Activated CD4-positive, alpha-beta T cell treated with anti-CD3 and anti-CD28 coated beads, Interleukin-2, amount 10 ng/mL, durations not matched to agents 24 days and 14 days (primary cell): ENCODE measurements around the gene CELF2. TPM values are rescaled to one million over a fixed set of nuclear protein-coding genes. Genes with fewer than 3 reads are reported as not detected.

Experiments
- DNase-seq: peaks from one replicate; pipeline ENCODE4 v3.0.0; 2022
- H3K27ac Mint-ChIP-seq: one replicate; pipeline ENCODE4 v1.8.0; 2022; ENCODE audit warnings: mild to moderate bottlenecking, mixed read lengths
- H3K27me3 Mint-ChIP-seq: one replicate; pipeline ENCODE4 v1.8.0; 2022; ENCODE audit warnings: mixed read lengths
- H3K36me3 Mint-ChIP-seq: one replicate; pipeline ENCODE4 v1.8.0; 2022; ENCODE audit warnings: low read depth, mild to moderate bottlenecking, mixed read lengths
- H3K4me1 Mint-ChIP-seq: one replicate; pipeline ENCODE4 v1.8.0; 2021; ENCODE audit warnings: mixed read lengths
- H3K4me3 Mint-ChIP-seq: one replicate; pipeline ENCODE4 v1.8.0; 2022; ENCODE audit warnings: mild to moderate bottlenecking, moderate library complexity, mixed read lengths
- H3K9me3 Mint-ChIP-seq: one replicate; pipeline ENCODE4 v1.8.0; 2021; ENCODE audit warnings: mixed read lengths
- intact Hi-C: fragments of 100-400 bp; cut with micrococcal nuclease; formaldehyde crosslinking; loops from one replicate; pipeline ENCODE4 v1.15.1; 2023
- total RNA-seq: library from RNA; stranded (reverse); gene quantifications from 2 replicates; pipeline ENCODE4 v1.2.3, GENCODE V29; 2022

The CELF2 gene
- total RNA-seq, 1 donor from 2014 or later = 95.5 TPM

GRCh38 chr10:11266426-11266825 lies 248.8 kb downstream of the CELF2 start:
- intact Hi-C loops = no loop called here
- H3K4me1 Mint-ChIP-seq = peaks cover 70% of the 10 kb centered on the region
- H3K27me3 Mint-ChIP-seq = no peaks in the 10 kb centered on the region
- no peaks in the 10 kb centered on the region for H3K9me3 Mint-ChIP-seq
- H3K36me3 Mint-ChIP-seq = peaks cover 72% of the 10 kb centered on the region
- H3K27ac Mint-ChIP-seq = no peak overlapping the region
- no peak overlapping the region for H3K4me3 Mint-ChIP-seq
- no peak for DNase-seq

GRCh38 chr10:11270135-11270857 lies 252.6 kb downstream of the CELF2 start:
- H3K27me3 Mint-ChIP-seq = no peaks in the 10 kb centered on the region
- DNase-seq = peak; percentile 87
- H3K27ac Mint-ChIP-seq = peak overlapping the region; percentile 78
- no peaks in the 10 kb centered on the region for H3K9me3 Mint-ChIP-seq
- H3K36me3 Mint-ChIP-seq = peaks cover 72% of the 10 kb centered on the region
- peaks cover 50% of the 10 kb centered on the region for H3K4me1 Mint-ChIP-seq
- H3K4me3 Mint-ChIP-seq = no peak overlapping the region
- intact Hi-C loops = loop anchor here (1.0 to 5.0 kb wide), 3 partner anchors 103 to 253 kb away; partner anchors contain the start of gene CELF2

- no peaks in the 10 kb centered on the region for H3K9me3 Mint-ChIP-seq
- H3K36me3 Mint-ChIP-seq = peaks cover 75% of the 10 kb centered on the region
- intact Hi-C loops = loop anchor here (1.0 to 5.0 kb wide), 3 partner anchors 104 to 254 kb away; partner anchors contain the start of gene CELF2
- peaks cover 48% of the 10 kb centered on the region for H3K4me1 Mint-ChIP-seq
- no peaks in the 10 kb centered on the region for H3K27me3 Mint-ChIP-seq
- no peak overlapping the region for H3K4me3 Mint-ChIP-seq
- DNase-seq = no peak
- H3K27ac Mint-ChIP-seq = no peak overlapping the region
Observed at GRCh38 chr10:11270858-11271179, 253.1 kb downstream of the CELF2 start.

- H3K9me3 Mint-ChIP-seq = no peaks in the 10 kb centered on the region
- no peak for DNase-seq
- peaks cover 78% of the 10 kb centered on the region for H3K36me3 Mint-ChIP-seq
- H3K4me3 Mint-ChIP-seq = no peak overlapping the region
- H3K27me3 Mint-ChIP-seq = no peaks in the 10 kb centered on the region
- intact Hi-C loops = loop anchor here (2.0 to 5.0 kb wide), 3 partner anchors 36 to 256 kb away; partner anchors contain the start of gene CELF2
- peaks cover 42% of the 10 kb centered on the region for H3K4me1 Mint-ChIP-seq
- peak overlapping the region; percentile 77 for H3K27ac Mint-ChIP-seq
Observed at GRCh38 chr10:11272915-11273389, 255.3 kb downstream of the CELF2 start.

- no peaks in the 10 kb centered on the region for H3K9me3 Mint-ChIP-seq
- peaks cover 33% of the 10 kb centered on the region for H3K4me1 Mint-ChIP-seq
- intact Hi-C loops = loop anchor here (5.0 kb wide), 2 partner anchors 107 to 257 kb away; partner anchors contain the start of gene CELF2
- peak overlapping the region; percentile 39 for H3K27ac Mint-ChIP-seq
- peaks cover 81% of the 10 kb centered on the region for H3K36me3 Mint-ChIP-seq
- H3K27me3 Mint-ChIP-seq = no peaks in the 10 kb centered on the region
- no peak for DNase-seq
- H3K4me3 Mint-ChIP-seq = no peak overlapping the region
Observed at GRCh38 chr10:11274452-11274851, 256.8 kb downstream of the CELF2 start.

GRCh38 chr10:11275651-11276050 lies 258.0 kb downstream of the CELF2 start:
- Mint-ChIP-seq H3K27ac (no peak overlapping the region), H3K4me3 (no peak overlapping the region), H3K9me3 (no peaks in the 10 kb centered on the region), H3K36me3 (peaks cover 76% of the 10 kb centered on the region), H3K27me3 (no peaks in the 10 kb centered on the region), H3K4me1 (peaks cover 21% of the 10 kb centered on the region)
- intact Hi-C loops = no loop called here
- no peak for DNase-seq

- no peak overlapping the region for H3K4me3 Mint-ChIP-seq
- peaks cover 70% of the 10 kb centered on the region for H3K36me3 Mint-ChIP-seq
- intact Hi-C loops = no loop called here
- H3K27me3 Mint-ChIP-seq = no peaks in the 10 kb centered on the region
- peaks cover 20% of the 10 kb centered on the region for H3K4me1 Mint-ChIP-seq
- peaks cover 3% of the 10 kb centered on the region for H3K9me3 Mint-ChIP-seq
- H3K27ac Mint-ChIP-seq = peak overlapping the region; percentile 36
- DNase-seq = no peak
Observed at GRCh38 chr10:11276449-11276990, 258.8 kb downstream of the CELF2 start.

GRCh38 chr10:11279314-11279713 lies 261.6 kb downstream of the CELF2 start:
- intact Hi-C loops = no loop called here
- H3K27me3 Mint-ChIP-seq = no peaks in the 10 kb centered on the region
- peaks cover 9% of the 10 kb centered on the region for H3K4me1 Mint-ChIP-seq
- H3K27ac Mint-ChIP-seq = peak overlapping the region; percentile 71
- no peak for DNase-seq
- peaks cover 47% of the 10 kb centered on the region for H3K36me3 Mint-ChIP-seq
- peaks cover 3% of the 10 kb centered on the region for H3K9me3 Mint-ChIP-seq
- H3K4me3 Mint-ChIP-seq = no peak overlapping the region

GRCh38 chr10:11280187-11280932 lies 262.7 kb downstream of the CELF2 start:
- Mint-ChIP-seq H3K4me3 (no peak overlapping the region), H3K36me3 (peaks cover 38% of the 10 kb centered on the region), H3K9me3 (peaks cover 3% of the 10 kb centered on the region), H3K27ac (peak overlapping the region; percentile 22), H3K4me1 (peaks cover 8% of the 10 kb centered on the region), H3K27me3 (no peaks in the 10 kb centered on the region)
- DNase-seq = no peak
- intact Hi-C loops = no loop called here

- peaks cover 35% of the 10 kb centered on the region for H3K36me3 Mint-ChIP-seq
- peaks cover 13% of the 10 kb centered on the region for H3K4me1 Mint-ChIP-seq
Observed at GRCh38 chr10:11282156-11282555, 264.5 kb downstream of the CELF2 start.

GRCh38 chr10:11282661-11283060 lies 265.0 kb downstream of the CELF2 start:
- Mint-ChIP-seq H3K27ac (no peak overlapping the region), H3K9me3 (peaks cover 3% of the 10 kb centered on the region), H3K36me3 (peaks cover 33% of the 10 kb centered on the region), H3K4me1 (peaks cover 11% of the 10 kb centered on the region), H3K4me3 (no peak overlapping the region), H3K27me3 (no peaks in the 10 kb centered on the region)
- intact Hi-C loops = no loop called here
- DNase-seq = no peak

More at GRCh38 chr10:11282156-11282555, 264.5 kb downstream of the CELF2 start:
- no peak overlapping the region for H3K27ac Mint-ChIP-seq
- no peak overlapping the region for H3K4me3 Mint-ChIP-seq
- peaks cover 3% of the 10 kb centered on the region for H3K9me3 Mint-ChIP-seq
- DNase-seq = no peak
- intact Hi-C loops = no loop called here
- H3K27me3 Mint-ChIP-seq = no peaks in the 10 kb centered on the region

- DNase-seq = no peak
- Mint-ChIP-seq H3K4me3 (no peak overlapping the region), H3K4me1 (peaks cover 11% of the 10 kb centered on the region), H3K9me3 (peaks cover 3% of the 10 kb centered on the region), H3K27ac (no peak overlapping the region), H3K27me3 (no peaks in the 10 kb centered on the region), H3K36me3 (peaks cover 32% of the 10 kb centered on the region)
- intact Hi-C loops = no loop called here
Observed at GRCh38 chr10:11284291-11285085, 266.8 kb downstream of the CELF2 start.

- H3K4me1 Mint-ChIP-seq = peaks cover 11% of the 10 kb centered on the region
- H3K4me3 Mint-ChIP-seq = no peak overlapping the region
- H3K27me3 Mint-ChIP-seq = no peaks in the 10 kb centered on the region
- DNase-seq = no peak
- H3K36me3 Mint-ChIP-seq = peaks cover 33% of the 10 kb centered on the region
- intact Hi-C loops = no loop called here
- H3K9me3 Mint-ChIP-seq = peaks cover 3% of the 10 kb centered on the region
- no peak overlapping the region for H3K27ac Mint-ChIP-seq
Observed at GRCh38 chr10:11285171-11285570, 267.5 kb downstream of the CELF2 start.
